GM23338 (cell line): Measurements from ENCODE around the gene GAS6. TPM values are rescaled to one million over a fixed set of nuclear protein-coding genes. Genes with fewer than 3 reads are reported as not detected.

ENCODE experiments used
- ATAC-seq: fragments of 200-7000 bp; cut with Tn5 transposase; 3 replicates; pipeline ENCODE4 v1.9.1; 2020
- DNase-seq: peaks from one replicate; pipeline ENCODE4 v3.0.0-alpha.2; 2015; ENCODE audit warnings: low spot score
- H2AFZ ChIP-seq: fragments of 200-600 bp; sonication (generic); 2 replicates; pipeline ENCODE4 v1.8.0; 2016; ENCODE audit warnings: antibody characterized with exemption, mild to moderate bottlenecking, moderate library complexity
- H3F3A ChIP-seq: fragments of 200-600 bp; sonication (generic); replicated peaks from 2 replicates; pipeline ENCODE4 v1.8.0; 2017; ENCODE audit warnings: antibody characterized with exemption, mixed run types, low read depth
- H3K27ac ChIP-seq: fragments of 200-600 bp; sonication (generic); 2 replicates; pipeline ENCODE4 v1.6.1; 2016; ENCODE audit warnings: low read depth
- H3K27me3 ChIP-seq: fragments of 200-600 bp; sonication (generic); 2 replicates; pipeline ENCODE4 v1.8.0; 2016; ENCODE audit warnings: mild to moderate bottlenecking, mixed run types, moderate library complexity; ENCODE audit not compliant: insufficient read depth
- H3K36me3 ChIP-seq: fragments of 200-600 bp; sonication (generic); 2 replicates; pipeline ENCODE4 v1.8.0; 2016; ENCODE audit warnings: mild to moderate bottlenecking; ENCODE audit not compliant: insufficient read depth
- H3K4me1 ChIP-seq: fragments of 200-600 bp; sonication (generic); 2 replicates; pipeline ENCODE4 v1.8.0; 2016; ENCODE audit warnings: mild to moderate bottlenecking, moderate library complexity; ENCODE audit not compliant: insufficient read depth
- H3K4me2 ChIP-seq: fragments of 200-600 bp; sonication (generic); 2 replicates; pipeline ENCODE4 v1.7.1; 2017; ENCODE audit warnings: mixed run types
- H3K4me3 ChIP-seq: fragments of 200-600 bp; sonication (generic); 2 replicates; pipeline ENCODE4 v1.6.1; 2016; ENCODE audit warnings: mixed run types
- H3K79me2 ChIP-seq: fragments of 200-600 bp; sonication (generic); replicated peaks from 2 replicates; pipeline ENCODE4 v1.8.0; 2017; ENCODE audit warnings: mild to moderate bottlenecking; ENCODE audit not compliant: insufficient read depth
- H3K9me2 ChIP-seq: fragments of 200-600 bp; sonication (generic); 2 replicates; pipeline ENCODE4 v1.8.0; 2017; ENCODE audit not compliant: insufficient read depth
- H4K20me1 ChIP-seq: fragments of 200-600 bp; sonication (generic); replicated peaks from 2 replicates; pipeline ENCODE4 v1.8.0; 2017; ENCODE audit warnings: mild to moderate bottlenecking; ENCODE audit not compliant: insufficient read depth
- H3K27ac Mint-ChIP-seq: 2 replicates; pipeline ENCODE4 v1.8.0; 2020; ENCODE audit warnings: inconsistent platforms, mild to moderate bottlenecking, moderate library complexity, mixed read lengths
- H3K27me3 Mint-ChIP-seq: 3 replicates; pipeline ENCODE4 v1.8.0; 2022; ENCODE audit warnings: low read depth, mild to moderate bottlenecking, moderate library complexity, mixed read lengths, inconsistent platforms; ENCODE audit not compliant: insufficient read depth, poor library complexity
- H3K36me3 Mint-ChIP-seq: 3 replicates; pipeline ENCODE4 v1.8.0; 2021; ENCODE audit warnings: low read depth, mild to moderate bottlenecking, inconsistent platforms, moderate library complexity, mixed read lengths
- H3K4me1 Mint-ChIP-seq: 3 replicates; pipeline ENCODE4 v1.8.0; 2020; ENCODE audit warnings: mild to moderate bottlenecking, inconsistent platforms, mixed read lengths
- H3K4me3 Mint-ChIP-seq: 3 replicates; pipeline ENCODE4 v1.8.0; 2021; ENCODE audit warnings: moderate library complexity, mild to moderate bottlenecking, inconsistent platforms, mixed read lengths
- H3K9me3 Mint-ChIP-seq: 3 replicates; pipeline ENCODE4 v1.8.0; 2020; ENCODE audit warnings: moderate library complexity, mild to moderate bottlenecking, inconsistent platforms, mixed read lengths
- CREB1 ChIP-seq: fragments of 250-450 bp; sonication (Bioruptor Pico); IDR thresholded peaks from 2 replicates; pipeline ENCODE4 v1.5.0; 2020; ENCODE audit warnings: low read depth, mild to moderate bottlenecking, moderate library complexity
- JUNB ChIP-seq: IDR thresholded peaks from one replicate; pipeline ENCODE4 v1.6.1; 2016; ENCODE audit warnings: antibody characterized with exemption; ENCODE audit not compliant: unreplicated experiment
- NANOG ChIP-seq: IDR thresholded peaks from 2 replicates; pipeline ENCODE4 v1.6.1; 2016; ENCODE audit warnings: antibody characterized with exemption, borderline replicate concordance
- STAT1 ChIP-seq: IDR thresholded peaks from one replicate; pipeline ENCODE4 v1.6.1; 2016; ENCODE audit warnings: antibody characterized with exemption; ENCODE audit not compliant: unreplicated experiment
- ZNF114 ChIP-seq: fragments of 250-450 bp; sonication (Bioruptor Pico); IDR thresholded peaks from 2 replicates; pipeline ENCODE4 v1.5.0; 2020; ENCODE audit warnings: mild to moderate bottlenecking, moderate library complexity
- ZNF331 ChIP-seq: fragments of 250-450 bp; sonication (Bioruptor Pico); IDR thresholded peaks from 2 replicates; pipeline ENCODE4 v1.5.0; 2020; ENCODE audit warnings: low read depth, mild to moderate bottlenecking, moderate library complexity
- polyA plus RNA-seq: library from polyadenylated mRNA; unstranded; fragments of >200 nt; fragmentation: Nextera tagmentation; extraction: Ambion mirVana; gene quantifications from 2 replicates; pipeline ENCODE4 v1.2.1, GENCODE V29; 2016
- total RNA-seq: library from RNA; depleted of rRNA; stranded (reverse); fragments of >200 nt; shearing (Covaris generic); gene quantifications from 2 replicates; pipeline ENCODE4 v1.2.3, GENCODE V29; 2014
- TF ChIP-seq, protein P1 (sequence below): IDR thresholded peaks from 2 replicates; pipeline ENCODE4 v1.6.1; 2016; ENCODE audit warnings: antibody characterized with exemption

The GAS6 gene
- total and polyA plus RNA-seq, 2 experiments from 2014 or later = 7.9 to 21.2 TPM

DNA sequence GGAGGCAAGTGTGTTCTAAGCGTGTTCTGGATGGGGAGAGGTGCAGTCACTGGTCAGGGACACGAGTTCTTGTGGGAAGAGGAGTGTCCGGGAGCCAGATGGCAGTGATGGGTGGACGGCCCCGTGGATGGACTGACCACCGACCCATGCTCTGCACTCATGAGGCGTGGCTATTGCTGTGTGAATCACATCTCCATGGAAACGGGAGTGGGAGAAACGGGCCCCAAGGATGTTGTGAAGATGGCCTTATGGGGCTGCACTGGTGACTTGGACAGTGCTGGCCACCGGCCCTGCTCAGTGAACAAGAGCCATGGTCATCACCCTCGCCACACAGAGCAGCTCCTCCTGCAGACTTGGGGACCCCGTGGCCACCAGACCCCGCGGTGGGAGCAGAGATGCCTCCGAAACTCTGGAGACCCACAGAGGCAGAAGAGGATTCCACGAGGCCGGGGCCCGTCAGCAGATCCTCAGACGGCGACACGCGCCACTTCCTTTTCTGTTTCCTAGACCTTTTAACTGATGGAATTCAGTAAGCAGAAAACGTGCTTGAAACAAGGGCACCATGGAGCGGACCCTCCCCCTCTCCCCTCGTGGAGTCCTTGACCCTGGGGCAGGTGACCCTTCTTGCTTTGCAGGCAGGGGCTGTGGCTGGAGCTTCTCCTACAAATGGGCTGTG lies 47.5 kb downstream of the GAS6 start (continued):
- TF ChIP-seq NANOG (no peak), ZNF331 (CRISPR knock-in tag) (no peak), JUNB (no peak), ZNF114 (no peak), STAT1 (no peak), CREB1 (CRISPR knock-in tag) (no peak)

DNA sequence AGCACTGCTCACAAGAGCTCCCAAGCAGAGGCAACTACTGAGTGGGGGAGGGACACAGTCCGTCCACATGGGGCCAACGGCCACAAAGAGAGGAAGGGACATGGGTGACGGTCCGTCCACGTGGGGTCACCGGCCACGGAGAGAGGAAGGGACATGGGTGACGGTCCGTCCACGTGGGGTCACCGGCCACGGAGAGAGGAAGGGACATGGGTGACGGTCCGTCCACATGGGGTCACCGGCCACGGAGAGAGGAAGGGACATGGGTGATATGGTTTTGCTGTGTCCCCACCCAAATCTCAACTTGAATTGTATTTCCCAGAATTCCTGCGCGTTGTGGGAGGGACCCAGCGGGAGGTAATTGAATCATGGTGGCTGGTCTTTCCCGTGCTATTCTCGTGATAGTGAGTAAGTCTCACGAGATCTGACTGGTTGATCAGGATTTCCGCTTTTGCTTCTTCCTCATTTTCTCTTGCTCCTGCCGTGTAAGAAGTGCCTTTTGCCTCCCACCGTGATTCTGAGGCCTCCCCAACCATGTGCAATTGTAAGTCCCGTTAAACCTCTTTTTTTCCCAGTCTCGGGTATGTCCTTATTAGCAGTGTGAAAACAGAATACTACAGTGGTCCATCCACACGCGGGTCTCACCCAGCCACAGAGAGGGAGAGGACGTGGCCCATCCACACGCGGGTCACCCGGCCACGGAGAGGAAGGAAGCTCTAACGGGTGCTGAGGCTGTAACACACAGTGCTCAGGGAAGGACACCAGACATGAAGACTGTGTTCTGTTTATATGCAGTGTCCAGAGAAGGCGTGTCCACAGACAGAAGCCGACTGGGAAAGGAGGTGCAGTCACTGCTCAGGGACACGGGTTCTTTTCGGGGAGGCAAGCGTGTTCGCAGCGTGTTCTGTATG lies 48.5 kb downstream of the GAS6 start:
- ATAC-seq (no peak), DNase-seq (no peak)
- peaks cover 8% of the 10 kb centered on the region for H3K36me3 Mint-ChIP-seq
- Histone ChIP-seq H3K9me2 (no peaks in the 10 kb centered on the region), H4K20me1 (no peaks in the 10 kb centered on the region), H2AFZ (no peak overlapping the region), H3K4me1 (no peaks in the 10 kb centered on the region), H3K27ac (no peak overlapping the region), H3F3A (no peaks in the 10 kb centered on the region), H3K36me3 (no peaks in the 10 kb centered on the region), H3K79me2 (no peaks in the 10 kb centered on the region), H3K27me3 (no peaks in the 10 kb centered on the region), H3K4me2 (no peak overlapping the region), H3K4me3 (no peak overlapping the region)
- no peak overlapping the region; the same call in 2 of the 3 replicates for H3K4me3 Mint-ChIP-seq
- no peak for TF ChIP-seq ZNF331 (CRISPR knock-in tag)
- no peak for TF ChIP-seq STAT1
- no peak overlapping the region for H3K27ac Mint-ChIP-seq
- peaks cover 7% of the 10 kb centered on the region; the same call in 2 of the 3 replicates for H3K9me3 Mint-ChIP-seq
- no peaks in the 10 kb centered on the region; the same call in 2 of the 3 replicates for H3K4me1 Mint-ChIP-seq
- peaks cover 15% of the 10 kb centered on the region for H3K27me3 Mint-ChIP-seq

DNA sequence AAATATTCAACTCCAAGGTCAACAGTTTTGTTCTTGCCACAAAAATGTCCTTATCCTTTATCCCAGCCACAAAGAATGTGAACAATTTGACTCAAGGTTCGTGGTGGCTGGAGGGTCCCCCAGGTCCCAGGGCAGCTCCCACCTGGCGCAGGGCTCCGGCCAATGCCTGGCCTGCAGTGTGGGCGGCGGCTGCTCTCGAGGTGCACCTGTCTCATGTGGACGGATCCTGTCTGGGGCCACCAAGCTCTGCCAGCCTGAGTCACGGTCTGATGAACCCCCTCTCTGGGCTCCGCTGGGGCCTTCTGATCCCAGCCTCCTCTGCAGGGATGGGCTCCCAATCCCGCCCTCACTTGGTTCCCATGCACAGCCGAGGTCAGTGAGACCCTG lies 49.4 kb downstream of the GAS6 start:
- Histone ChIP-seq H2AFZ (no peak overlapping the region), H3K79me2 (no peaks in the 10 kb centered on the region), H3K4me1 (no peaks in the 10 kb centered on the region), H3F3A (no peaks in the 10 kb centered on the region), H3K4me3 (no peak overlapping the region), H3K36me3 (no peaks in the 10 kb centered on the region), H4K20me1 (no peaks in the 10 kb centered on the region), H3K9me2 (no peaks in the 10 kb centered on the region), H3K4me2 (no peak overlapping the region), H3K27ac (no peak overlapping the region), H3K27me3 (no peaks in the 10 kb centered on the region)
- DNase-seq = no peak
- no peak for TF ChIP-seq STAT1
- no peak for TF ChIP-seq ZNF114
- TF ChIP-seq, protein P1, sequence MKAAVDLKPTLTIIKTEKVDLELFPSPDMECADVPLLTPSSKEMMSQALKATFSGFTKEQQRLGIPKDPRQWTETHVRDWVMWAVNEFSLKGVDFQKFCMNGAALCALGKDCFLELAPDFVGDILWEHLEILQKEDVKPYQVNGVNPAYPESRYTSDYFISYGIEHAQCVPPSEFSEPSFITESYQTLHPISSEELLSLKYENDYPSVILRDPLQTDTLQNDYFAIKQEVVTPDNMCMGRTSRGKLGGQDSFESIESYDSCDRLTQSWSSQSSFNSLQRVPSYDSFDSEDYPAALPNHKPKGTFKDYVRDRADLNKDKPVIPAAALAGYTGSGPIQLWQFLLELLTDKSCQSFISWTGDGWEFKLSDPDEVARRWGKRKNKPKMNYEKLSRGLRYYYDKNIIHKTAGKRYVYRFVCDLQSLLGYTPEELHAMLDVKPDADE = no peak
- H3K27me3 Mint-ChIP-seq = peaks cover 17% of the 10 kb centered on the region
- H3K27ac Mint-ChIP-seq = 0 out of 2 replicates have a peak overlapping the region, but pooled peaks have one; percentile 38
- no peak for ATAC-seq
- no peak overlapping the region for H3K4me3 Mint-ChIP-seq
- peaks cover 9% of the 10 kb centered on the region; the same call in 2 of the 3 replicates for H3K9me3 Mint-ChIP-seq
- no peaks in the 10 kb centered on the region; the same call in 2 of the 3 replicates for H3K4me1 Mint-ChIP-seq
- H3K36me3 Mint-ChIP-seq = peaks cover 8% of the 10 kb centered on the region
